GM18505 (cell line): ENCODE measurements around the gene LIN7A.

Experiments used
- ATAC-seq: cut with Tn5 transposase; IDR thresholded peaks from one replicate; pipeline ENCODE4 v1.9.1; 2021; ENCODE audit not compliant: unreplicated experiment
- POLR2A ChIP-seq: IDR thresholded peaks from 4 replicates; pipeline ENCODE4 v1.6.1; 2011; ENCODE audit warnings: borderline replicate concordance; ENCODE audit not compliant: insufficient read depth, insufficient read length; ENCODE audit errors: extremely low read depth

The LIN7A gene

DNA sequence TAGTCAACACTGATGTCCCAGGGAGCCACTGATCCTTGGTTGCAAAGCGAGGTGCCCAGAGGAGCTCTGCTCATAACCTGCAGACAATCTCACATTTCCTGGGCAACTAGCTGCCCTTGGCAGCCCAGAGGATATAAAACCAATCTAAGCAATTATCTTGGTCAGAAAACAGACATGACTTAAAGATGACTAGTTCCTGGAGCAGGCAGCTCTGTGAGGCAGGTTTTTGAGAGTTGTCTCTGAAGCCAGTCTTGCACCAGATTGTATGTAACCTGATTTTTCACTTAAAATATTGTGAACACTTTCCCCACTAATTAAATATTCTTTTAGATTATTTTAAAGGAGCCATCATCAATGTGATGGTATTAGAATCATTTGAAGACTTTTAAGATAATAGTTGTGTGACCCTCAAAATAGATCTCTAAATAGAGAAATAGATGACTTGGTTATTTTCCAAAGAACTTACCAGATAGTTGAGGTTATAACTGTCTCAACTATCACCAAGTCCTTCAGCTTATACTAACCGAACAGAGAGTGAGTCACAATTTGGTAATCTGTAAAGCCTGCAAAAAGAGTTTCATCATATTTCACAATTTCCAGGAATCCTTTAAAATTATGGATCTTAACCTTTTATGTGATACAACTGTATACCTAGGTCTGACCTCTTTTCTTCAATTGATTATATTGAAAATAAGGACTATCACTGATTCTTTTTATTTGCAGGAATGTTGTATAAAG, 75.9 kb downstream of the LIN7A start:
- no peak for ATAC-seq
- no peak for TF ChIP-seq POLR2A

DNA sequence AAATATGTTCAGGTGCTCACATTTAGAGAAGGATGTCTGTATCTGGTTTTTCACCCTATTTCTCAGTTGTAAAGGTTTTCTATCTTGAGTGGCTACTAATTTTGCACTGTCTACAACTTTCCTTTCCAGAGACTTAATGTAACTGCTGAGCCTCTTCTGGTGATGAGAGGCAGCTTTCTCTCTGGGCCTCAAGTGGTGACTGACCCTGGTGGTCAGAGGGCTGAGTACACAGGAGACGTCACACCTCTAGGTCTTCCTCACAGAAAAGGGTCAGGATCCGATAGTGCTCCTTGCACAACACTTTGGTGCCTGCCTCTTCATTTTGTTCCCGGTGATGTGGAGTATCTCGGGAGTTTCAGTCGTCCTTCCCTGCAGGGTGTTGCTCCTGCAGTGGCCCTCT, 76.8 kb downstream of the LIN7A start:
- TF ChIP-seq POLR2A: no peak
- ATAC-seq: no peak

DNA sequence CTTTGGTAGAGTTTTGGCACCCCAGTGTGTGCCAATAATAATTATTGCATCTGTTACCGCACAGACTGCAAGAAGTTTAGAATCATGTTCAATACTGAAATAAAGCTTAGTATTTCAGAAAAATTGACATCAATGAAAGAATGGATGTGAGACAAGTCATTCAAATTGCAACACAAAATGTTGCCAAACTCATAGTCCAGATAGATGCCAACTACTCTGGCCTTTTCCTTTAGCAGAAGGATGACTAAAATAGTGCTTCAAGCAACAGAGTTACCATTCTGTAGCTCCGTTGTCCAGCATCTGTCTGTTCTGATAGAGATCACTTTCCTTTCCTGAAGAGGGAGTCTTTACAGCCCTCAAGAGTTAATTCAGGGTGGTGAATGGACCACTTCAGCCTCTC, 77.5 kb downstream of the LIN7A start:
- TF ChIP-seq POLR2A: no peak
- ATAC-seq: no peak

DNA sequence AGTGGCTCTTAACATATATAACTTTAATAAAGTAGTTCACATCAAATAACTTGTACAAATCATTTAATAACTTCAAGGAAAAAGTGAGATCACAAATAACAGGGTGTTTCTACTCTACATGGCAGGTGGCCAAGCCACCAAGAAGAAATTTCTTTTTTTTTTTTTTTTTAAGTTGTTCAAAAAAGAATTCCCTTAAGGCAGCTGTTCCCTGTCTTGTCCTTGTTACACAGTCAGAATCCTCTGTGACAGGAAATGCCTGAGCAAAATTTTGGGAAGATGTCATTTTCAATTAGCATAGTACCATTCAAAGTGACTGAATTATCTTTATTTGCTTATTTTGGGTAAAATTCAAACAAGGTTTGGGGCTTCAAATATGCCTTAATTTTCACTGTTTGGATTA, 79.4 kb downstream of the LIN7A start:
- TF ChIP-seq POLR2A: no peak
- ATAC-seq: no peak

DNA sequence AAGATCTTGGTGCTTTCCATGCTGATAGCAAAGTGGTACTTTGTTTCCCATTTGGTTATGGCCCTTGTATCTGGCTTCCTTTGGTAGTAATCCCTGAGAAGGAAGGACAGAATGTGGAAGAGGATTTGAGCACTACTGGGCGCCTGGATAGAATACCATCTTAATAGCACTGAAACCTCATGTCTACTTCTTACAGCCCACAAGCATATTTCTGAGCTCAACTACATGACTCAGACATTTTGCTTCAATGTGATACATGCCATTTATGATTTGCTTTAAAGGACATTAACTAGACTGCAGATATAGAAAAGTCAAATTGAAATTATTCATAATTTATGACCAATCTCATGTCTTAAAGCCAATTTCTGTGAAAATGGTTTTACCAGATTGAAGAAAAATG, 80.4 kb downstream of the LIN7A start:
- ATAC-seq: no peak
- no peak for TF ChIP-seq POLR2A

DNA sequence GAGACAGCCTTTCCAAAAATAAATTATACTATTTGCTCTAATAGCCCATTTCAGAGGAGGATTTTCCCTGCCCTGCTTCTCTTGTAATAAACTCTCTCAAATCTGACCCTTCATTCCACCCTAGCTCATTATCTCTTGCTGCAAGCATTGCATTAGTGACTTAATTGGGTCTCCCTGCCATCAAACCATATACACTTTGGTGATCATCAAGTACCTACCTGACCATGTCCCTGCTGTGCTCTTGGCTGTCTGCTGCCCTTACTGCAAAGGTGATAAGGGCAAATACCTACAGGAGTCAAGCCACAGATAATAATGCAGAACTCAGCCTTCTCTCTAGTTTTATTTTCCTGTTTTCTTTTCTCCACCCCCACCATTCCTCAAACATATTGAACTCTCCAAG, 88.4 kb downstream of the LIN7A start:
- no peak for ATAC-seq
- TF ChIP-seq POLR2A: no peak

DNA sequence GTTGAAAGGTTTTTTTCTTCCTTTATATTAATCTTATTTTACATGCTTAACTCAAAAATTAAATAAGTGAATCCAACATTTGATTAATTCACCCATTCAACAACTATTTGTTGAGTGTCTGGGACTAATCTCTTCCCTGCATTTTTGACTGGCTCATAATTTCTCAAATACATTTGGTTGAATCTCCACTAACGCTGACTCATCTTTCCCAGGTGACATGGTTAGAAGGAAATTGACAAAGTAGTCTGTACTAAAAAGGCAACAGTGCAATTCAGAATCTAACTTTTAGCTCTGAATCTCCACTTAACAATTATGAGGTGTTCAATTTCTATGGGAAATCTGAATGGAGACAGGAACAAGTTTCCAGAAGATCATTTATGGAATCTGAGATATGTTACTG, 88.9 kb downstream of the LIN7A start:
- TF ChIP-seq POLR2A: no peak
- no peak for ATAC-seq

DNA sequence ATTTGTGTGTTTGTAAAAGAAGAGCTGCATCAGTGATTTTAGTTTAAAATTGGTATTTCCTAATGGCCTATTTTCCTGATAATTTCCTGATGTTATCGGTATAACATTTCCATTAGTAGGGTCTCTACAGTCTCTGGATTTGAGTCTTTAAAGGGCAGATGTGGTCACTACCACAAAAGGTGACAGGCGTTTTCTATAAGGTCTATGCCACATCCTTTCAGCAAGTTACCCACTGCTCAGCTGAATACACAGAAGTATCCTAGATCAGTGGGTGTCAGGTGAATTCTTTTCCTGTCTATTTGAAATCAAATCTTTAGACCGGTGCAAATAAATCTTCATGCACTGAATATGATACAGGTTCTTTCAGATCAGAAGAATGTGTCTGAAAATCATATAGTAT, 90.2 kb downstream of the LIN7A start:
- TF ChIP-seq POLR2A: no peak
- ATAC-seq: no peak

DNA sequence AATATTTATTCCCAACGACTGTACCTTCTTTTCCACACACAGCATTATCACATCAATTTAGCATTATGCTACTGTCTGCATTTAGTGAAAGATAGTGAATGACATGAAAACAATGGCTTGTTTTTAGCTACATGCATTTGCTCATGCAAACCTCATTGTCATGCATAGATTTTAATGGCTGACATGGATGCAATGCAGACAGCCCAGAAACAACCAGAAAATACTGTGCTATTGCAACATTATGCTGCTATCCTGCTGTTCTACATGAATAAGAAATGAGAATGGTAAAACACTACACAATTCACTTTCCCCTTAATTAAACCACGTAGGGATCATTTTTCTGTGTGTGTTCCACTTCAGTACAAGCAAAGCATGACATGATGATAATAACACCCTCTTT, 90.8 kb downstream of the LIN7A start:
- no peak for TF ChIP-seq POLR2A
- ATAC-seq: no peak

DNA sequence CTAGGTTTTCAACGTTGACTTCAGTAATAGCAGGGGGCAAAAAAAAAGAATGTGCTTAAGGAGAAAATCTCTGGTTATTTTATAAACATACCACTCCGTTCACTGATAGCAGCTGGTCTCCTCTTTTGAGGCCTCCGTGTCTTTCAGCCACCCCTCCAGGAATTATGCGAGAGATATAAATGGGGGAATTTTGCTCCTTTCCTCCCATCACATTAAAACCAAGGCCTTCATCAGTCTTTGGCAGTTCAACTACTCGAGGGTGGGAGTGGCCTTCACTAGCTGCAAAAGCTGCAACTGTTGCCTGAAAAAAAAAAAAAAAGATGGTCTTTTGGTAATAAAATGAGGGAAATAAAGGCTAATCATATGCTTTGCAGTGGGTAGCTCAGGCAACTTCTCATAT, 92.1 kb downstream of the LIN7A start:
- ATAC-seq: no peak
- TF ChIP-seq POLR2A: no peak

DNA sequence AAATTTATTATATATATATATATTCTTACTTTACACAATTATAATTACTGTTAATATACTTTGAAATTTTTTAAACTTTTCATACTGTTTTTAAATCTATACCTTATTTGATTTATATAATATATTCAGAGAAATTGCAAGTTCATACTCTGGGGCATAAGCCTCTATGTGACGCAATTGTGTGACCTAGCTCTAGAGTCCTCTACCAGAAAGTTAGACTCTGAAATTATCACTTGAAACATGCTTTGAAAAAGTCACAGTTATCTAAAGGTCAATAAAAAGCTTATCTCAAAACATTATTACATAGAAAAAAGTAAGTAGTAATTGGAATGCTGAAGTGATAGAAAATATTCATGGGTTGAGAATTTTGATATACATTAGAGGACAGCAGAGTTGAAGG, 93.8 kb downstream of the LIN7A start:
- no peak for ATAC-seq
- no peak for TF ChIP-seq POLR2A

DNA sequence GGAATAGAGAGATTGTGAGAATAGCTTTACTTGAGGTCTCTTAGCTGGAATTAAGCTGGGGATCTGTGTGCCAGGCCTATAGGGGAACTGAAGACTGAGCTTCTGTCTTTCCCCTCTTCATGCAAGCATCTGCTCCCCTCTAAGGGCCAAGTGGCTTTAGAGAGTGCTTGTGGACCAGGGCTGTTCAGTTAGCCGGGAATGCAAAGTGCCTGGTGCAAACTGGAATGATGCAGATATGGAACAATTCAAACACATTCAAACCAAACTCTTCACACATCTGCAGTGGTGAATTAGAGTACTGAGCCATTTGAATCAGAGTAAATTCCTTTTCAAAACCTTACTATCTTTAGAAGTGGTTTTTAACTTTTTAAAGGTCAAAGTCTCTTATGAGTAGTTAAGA, 99.0 kb downstream of the LIN7A start:
- no peak for TF ChIP-seq POLR2A
- no peak for ATAC-seq

DNA sequence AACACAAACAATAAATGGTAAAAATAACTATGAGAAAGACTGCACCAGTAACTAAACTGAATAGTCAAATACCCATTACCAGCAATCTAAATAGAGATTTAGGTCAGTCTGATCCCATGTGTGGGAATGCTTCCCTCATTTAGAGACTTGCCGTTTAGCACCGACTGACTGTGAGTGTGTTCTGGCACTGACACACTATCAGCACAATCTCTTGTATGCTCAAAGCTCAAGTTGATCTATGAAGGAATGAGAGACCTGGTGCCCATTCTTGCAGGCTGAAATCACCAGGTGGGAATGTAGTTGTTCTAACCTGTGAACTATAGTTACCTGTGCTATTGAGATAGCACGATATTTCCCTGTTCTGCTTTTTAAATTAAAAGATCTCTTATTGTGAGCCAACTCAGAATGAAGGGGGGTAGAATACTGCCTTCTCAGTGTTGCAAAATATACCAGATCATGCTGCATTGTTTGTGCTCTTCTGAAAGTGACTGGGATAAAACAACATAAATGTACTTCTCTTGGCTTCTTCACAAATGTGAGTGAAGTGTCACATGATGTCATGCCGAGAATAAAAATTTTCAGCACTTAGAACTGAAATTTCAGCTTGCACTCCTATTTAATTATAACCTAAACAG, 99.6 kb downstream of the LIN7A start:
- ATAC-seq: no peak
- no peak for TF ChIP-seq POLR2A

DNA sequence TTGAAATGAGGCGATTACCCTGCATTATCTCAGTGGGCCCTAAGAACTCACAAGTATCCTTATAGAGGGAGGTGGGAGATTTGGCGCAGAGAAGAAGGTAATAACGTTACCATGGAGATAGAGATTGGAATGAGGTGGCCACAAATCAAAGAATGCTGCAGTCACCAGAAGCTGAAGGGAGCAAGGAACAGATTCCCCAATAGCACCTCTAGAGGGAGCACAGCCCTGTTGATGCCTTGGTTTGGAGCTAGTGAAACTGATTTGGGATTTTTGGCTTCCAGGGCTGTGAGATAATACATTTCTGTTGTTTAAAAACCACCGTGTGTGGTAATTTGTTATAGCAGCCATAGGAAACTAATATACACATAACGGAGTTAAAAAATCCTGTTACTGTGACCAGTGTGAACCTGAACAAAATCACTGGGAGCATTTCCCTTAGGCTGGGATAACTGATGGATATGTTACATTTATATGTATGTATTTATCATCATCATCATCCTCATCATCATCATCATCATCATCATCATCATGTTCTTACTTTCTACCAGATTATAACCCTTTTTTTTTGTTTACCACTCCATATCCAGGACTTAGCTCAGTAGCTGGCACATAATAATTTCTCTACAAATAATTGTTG, 100.3 kb downstream of the LIN7A start:
- no peak for ATAC-seq
- TF ChIP-seq POLR2A: no peak
